Stimulated activated naive B cell treated with anti-CD40 and anti-IgM and Interleukin-4, amounts not matched to agents 10 μg/mL and 1 μg/mL and 100 μg/mL, for 72 hours (primary cell): Measurements from ENCODE around the gene VCAN.

ENCODE experiments used
- ATAC-seq, 2 donors: fragments of 150-1000 bp; cut with Tn5 transposase; replicated peaks; 2 replicates each; pipeline ENCODE4 v1.10.0; 2021; ENCODE audit warnings: moderate library complexity in 1 of 2
- DNase-seq: peaks from one replicate; pipeline ENCODE4 v3.0.0; 2021
- H3K27ac Mint-ChIP-seq: one replicate; pipeline ENCODE4 v1.8.0; 2022; ENCODE audit warnings: mild to moderate bottlenecking, mixed read lengths
- H3K27me3 Mint-ChIP-seq, 2 donors: one replicate each; pipeline ENCODE4 v1.8.0; 2022; ENCODE audit warnings: mixed read lengths in 2 of 2
- H3K36me3 Mint-ChIP-seq, 2 donors: one replicate each; pipeline ENCODE4 v1.8.0; 2022; ENCODE audit warnings: mixed read lengths in 2 of 2, mild to moderate bottlenecking in 1 of 2
- H3K4me1 Mint-ChIP-seq, 2 donors: one replicate each; pipeline ENCODE4 v1.8.0; 2022; ENCODE audit warnings: mixed read lengths in 2 of 2, mild to moderate bottlenecking in 1 of 2
- H3K4me3 Mint-ChIP-seq, 2 donors: one replicate each; pipeline ENCODE4 v1.8.0; 2022; ENCODE audit warnings: mild to moderate bottlenecking in 2 of 2, mixed read lengths in 2 of 2, moderate library complexity in 1 of 2
- H3K9me3 Mint-ChIP-seq, 2 donors: one replicate each; pipeline ENCODE4 v1.8.0; 2022; ENCODE audit warnings: mixed read lengths in 2 of 2, mild to moderate bottlenecking in 1 of 2

Gene VCAN

GRCh38 chr5:83494087-83494620 is 22.6 kb downstream of the VCAN start:
- Mint-ChIP-seq H3K27me3 (peaks cover 0 to 9% of the 10 kb centered on the region in 2 donors), H3K36me3 (no peaks in the 10 kb centered on the region), H3K4me1 (no peaks in the 10 kb centered on the region), H3K27ac (no peak overlapping the region), H3K4me3 (no peak overlapping the region), H3K9me3 (no peaks in the 10 kb centered on the region)
- DNase-seq (no peak), ATAC-seq (no peak)

- H3K27ac Mint-ChIP-seq, result no peak overlapping the region
- H3K9me3 Mint-ChIP-seq, result no peaks in the 10 kb centered on the region
- DNase-seq, result no peak
- H3K36me3 Mint-ChIP-seq, result no peaks in the 10 kb centered on the region
- no peaks in the 10 kb centered on the region for H3K4me1 Mint-ChIP-seq
- no peak for ATAC-seq
- H3K4me3 Mint-ChIP-seq, result no peak overlapping the region
- H3K27me3 Mint-ChIP-seq, result peaks cover 0 to 7% of the 10 kb centered on the region in 2 donors
Observed at GRCh38 chr5:83494666-83495065, 23.1 kb downstream of the VCAN start.

- ATAC-seq, result no peak
- Mint-ChIP-seq H3K27ac (no peak overlapping the region), H3K27me3 (no peaks in the 10 kb centered on the region), H3K4me1 (no peaks in the 10 kb centered on the region), H3K9me3 (no peaks in the 10 kb centered on the region), H3K36me3 (no peaks in the 10 kb centered on the region), H3K4me3 (no peak overlapping the region)
- DNase-seq, result no peak
Observed at GRCh38 chr5:83496626-83497025, 25.1 kb downstream of the VCAN start.

GRCh38 chr5:83498585-83498984 is 27.0 kb downstream of the VCAN start:
- H3K9me3 Mint-ChIP-seq, result no peaks in the 10 kb centered on the region
- H3K4me1 Mint-ChIP-seq, result no peaks in the 10 kb centered on the region
- no peaks in the 10 kb centered on the region for H3K27me3 Mint-ChIP-seq
- H3K4me3 Mint-ChIP-seq, result no peak overlapping the region
- no peaks in the 10 kb centered on the region for H3K36me3 Mint-ChIP-seq
- ATAC-seq (no peak), DNase-seq (no peak)
- H3K27ac Mint-ChIP-seq, result no peak overlapping the region

- ATAC-seq (no peak), DNase-seq (no peak)
- Mint-ChIP-seq H3K4me3 (no peak overlapping the region), H3K27ac (no peak overlapping the region), H3K9me3 (peaks cover 10 to 12% of the 10 kb centered on the region in 2 donors), H3K36me3 (no peaks in the 10 kb centered on the region), H3K27me3 (peaks cover 6 to 7% of the 10 kb centered on the region in 2 donors), H3K4me1 (no peaks in the 10 kb centered on the region)
Observed at GRCh38 chr5:83503662-83504061, 32.1 kb downstream of the VCAN start.

- H3K36me3 Mint-ChIP-seq, result no peaks in the 10 kb centered on the region
- no peak overlapping the region for H3K27ac Mint-ChIP-seq
- no peak overlapping the region for H3K4me3 Mint-ChIP-seq
- H3K4me1 Mint-ChIP-seq, result no peaks in the 10 kb centered on the region
- DNase-seq (no peak), ATAC-seq (no peak)
- H3K9me3 Mint-ChIP-seq, result peaks cover 10 to 12% of the 10 kb centered on the region in 2 donors
- H3K27me3 Mint-ChIP-seq, result peaks cover 6 to 7% of the 10 kb centered on the region in 2 donors
Observed at GRCh38 chr5:83507431-83507830, 35.9 kb downstream of the VCAN start.

GRCh38 chr5:83509540-83509939 is 38.0 kb downstream of the VCAN start:
- H3K36me3 Mint-ChIP-seq, result no peaks in the 10 kb centered on the region
- DNase-seq (no peak), ATAC-seq (no peak)
- no peaks in the 10 kb centered on the region for H3K4me1 Mint-ChIP-seq
- H3K27ac Mint-ChIP-seq, result no peak overlapping the region
- H3K4me3 Mint-ChIP-seq, result no peak overlapping the region
- H3K27me3 Mint-ChIP-seq, result peaks cover 6 to 7% of the 10 kb centered on the region in 2 donors
- peaks cover 10 to 12% of the 10 kb centered on the region in 2 donors for H3K9me3 Mint-ChIP-seq

- peaks cover 0 to under 1% of the 10 kb centered on the region in 2 donors for H3K27me3 Mint-ChIP-seq
- H3K4me3 Mint-ChIP-seq, result no peak overlapping the region
- no peaks in the 10 kb centered on the region for H3K36me3 Mint-ChIP-seq
- no peak overlapping the region for H3K27ac Mint-ChIP-seq
- DNase-seq (no peak), ATAC-seq (no peak)
- peaks cover 6% of the 10 kb centered on the region in 2 donors for H3K9me3 Mint-ChIP-seq
- H3K4me1 Mint-ChIP-seq, result no peaks in the 10 kb centered on the region
Observed at GRCh38 chr5:83510260-83510659, 38.7 kb downstream of the VCAN start.

- Mint-ChIP-seq H3K27me3 (no peaks in the 10 kb centered on the region), H3K4me1 (no peaks in the 10 kb centered on the region), H3K36me3 (no peaks in the 10 kb centered on the region), H3K9me3 (no peaks in the 10 kb centered on the region), H3K27ac (no peak overlapping the region), H3K4me3 (no peak overlapping the region)
- DNase-seq (no peak), ATAC-seq (no peak)
Observed at GRCh38 chr5:83512061-83512745, 40.7 kb downstream of the VCAN start.

- ATAC-seq (no peak), DNase-seq (no peak)
- H3K9me3 Mint-ChIP-seq, result no peaks in the 10 kb centered on the region
- no peaks in the 10 kb centered on the region for H3K36me3 Mint-ChIP-seq
- no peak overlapping the region for H3K4me3 Mint-ChIP-seq
- no peaks in the 10 kb centered on the region for H3K4me1 Mint-ChIP-seq
- no peaks in the 10 kb centered on the region for H3K27me3 Mint-ChIP-seq
- no peak overlapping the region for H3K27ac Mint-ChIP-seq
Observed at GRCh38 chr5:83513081-83513480, 41.5 kb downstream of the VCAN start.

GRCh38 chr5:83513491-83513890 is 41.9 kb downstream of the VCAN start:
- no peaks in the 10 kb centered on the region for H3K36me3 Mint-ChIP-seq
- no peak overlapping the region for H3K27ac Mint-ChIP-seq
- no peaks in the 10 kb centered on the region for H3K27me3 Mint-ChIP-seq

GRCh38 chr5:83516377-83516776 is 44.8 kb downstream of the VCAN start:
- Mint-ChIP-seq H3K9me3 (no peaks in the 10 kb centered on the region), H3K27me3 (no peaks in the 10 kb centered on the region), H3K27ac (no peak overlapping the region), H3K4me3 (no peak overlapping the region), H3K4me1 (no peaks in the 10 kb centered on the region), H3K36me3 (no peaks in the 10 kb centered on the region)
- ATAC-seq, result no peak
- DNase-seq, result no peak

More at GRCh38 chr5:83513491-83513890, 41.9 kb downstream of the VCAN start:
- no peak for ATAC-seq
- no peaks in the 10 kb centered on the region for H3K9me3 Mint-ChIP-seq
- H3K4me3 Mint-ChIP-seq, result no peak overlapping the region
- H3K4me1 Mint-ChIP-seq, result no peaks in the 10 kb centered on the region
- DNase-seq, result no peak

- no peaks in the 10 kb centered on the region for H3K27me3 Mint-ChIP-seq
- H3K27ac Mint-ChIP-seq, result no peak overlapping the region
- no peak for DNase-seq
- no peaks in the 10 kb centered on the region for H3K36me3 Mint-ChIP-seq
- no peaks in the 10 kb centered on the region for H3K4me1 Mint-ChIP-seq
- no peak overlapping the region for H3K4me3 Mint-ChIP-seq
- ATAC-seq, result no peak
- no peaks in the 10 kb centered on the region for H3K9me3 Mint-ChIP-seq
Observed at GRCh38 chr5:83517072-83517687, 45.6 kb downstream of the VCAN start.

GRCh38 chr5:83517688-83518085 is 46.1 kb downstream of the VCAN start:
- Mint-ChIP-seq H3K4me1 (no peaks in the 10 kb centered on the region), H3K27me3 (no peaks in the 10 kb centered on the region), H3K27ac (no peak overlapping the region), H3K4me3 (no peak overlapping the region), H3K9me3 (no peaks in the 10 kb centered on the region), H3K36me3 (no peaks in the 10 kb centered on the region)
- DNase-seq (no peak), ATAC-seq (no peak)

- no peak overlapping the region for H3K4me3 Mint-ChIP-seq
- DNase-seq (no peak), ATAC-seq (no peak)
- H3K9me3 Mint-ChIP-seq, result no peaks in the 10 kb centered on the region
- H3K4me1 Mint-ChIP-seq, result no peaks in the 10 kb centered on the region
- no peaks in the 10 kb centered on the region for H3K27me3 Mint-ChIP-seq
- no peak overlapping the region for H3K27ac Mint-ChIP-seq
- no peaks in the 10 kb centered on the region for H3K36me3 Mint-ChIP-seq
Observed at GRCh38 chr5:83518319-83519061, 46.9 kb downstream of the VCAN start.
